Left renal cortex interstitium (tissue), 4 donors: ENCODE results near the gene ACOT12. TPM values are rescaled to one million over a fixed set of nuclear protein-coding genes. Genes with fewer than 3 reads are reported as not detected.

Experiments
- DNase-seq, 4 donors: peaks; one replicate each; pipeline ENCODE4 v3.0.0-alpha.2; 2013; ENCODE audit warnings: low read depth in 4 of 4, low spot score in 2 of 4, missing footprints in 1 of 4
- polyA plus RNA-seq, 4 donors: library from polyadenylated mRNA; unstranded; fragments of 120-200 nt; gene quantifications; one replicate each; pipeline ENCODE4 v1.2.1, GENCODE V29; 2013; ENCODE audit not compliant: insufficient read length in 4 of 4

Gene ACOT12
- polyA plus RNA-seq, 4 donors, result 0.94 to 1.4 (median 1.0) TPM

DNA sequence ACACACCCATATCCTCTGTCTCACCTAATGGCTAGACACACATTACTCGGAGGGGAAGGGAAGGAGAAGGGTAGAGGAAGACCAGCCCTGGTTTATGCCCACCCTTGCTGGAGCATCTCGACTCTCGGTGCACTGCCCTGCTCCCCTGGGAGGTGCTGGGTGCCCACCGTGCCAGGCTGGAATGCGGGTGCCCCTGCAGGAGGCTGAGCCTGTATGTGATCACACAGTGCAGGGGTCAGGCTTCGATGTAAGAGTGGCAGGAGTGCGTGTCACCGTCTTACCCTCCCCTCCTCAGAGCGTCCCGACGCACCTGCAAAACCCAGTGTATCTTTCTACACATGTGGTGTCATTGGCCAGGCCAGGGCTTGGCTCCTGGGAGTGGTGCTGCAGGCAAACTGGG lies 7.3 kb upstream of the ACOT12 start:
- no peak for DNase-seq

DNA sequence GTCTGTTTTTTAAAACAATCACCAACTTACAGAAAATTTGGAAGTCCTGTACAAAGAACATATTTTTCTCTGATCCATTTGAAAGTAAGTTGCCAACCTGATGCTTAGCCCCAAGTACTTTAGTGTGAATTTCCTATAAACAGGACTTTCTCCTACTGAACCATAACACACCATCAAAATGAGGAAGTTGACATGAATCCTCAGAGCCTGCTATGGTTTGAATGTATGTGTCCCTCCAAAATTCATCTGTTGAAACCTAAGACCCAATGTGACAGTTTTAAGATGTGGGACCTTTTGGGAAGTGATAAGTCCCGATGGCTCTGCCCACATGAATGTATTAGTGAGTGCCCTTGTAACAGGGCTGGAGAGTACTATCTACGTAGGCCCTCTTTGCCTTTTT lies 6.4 kb upstream of the ACOT12 start:
- DNase-seq, result no peak

DNA sequence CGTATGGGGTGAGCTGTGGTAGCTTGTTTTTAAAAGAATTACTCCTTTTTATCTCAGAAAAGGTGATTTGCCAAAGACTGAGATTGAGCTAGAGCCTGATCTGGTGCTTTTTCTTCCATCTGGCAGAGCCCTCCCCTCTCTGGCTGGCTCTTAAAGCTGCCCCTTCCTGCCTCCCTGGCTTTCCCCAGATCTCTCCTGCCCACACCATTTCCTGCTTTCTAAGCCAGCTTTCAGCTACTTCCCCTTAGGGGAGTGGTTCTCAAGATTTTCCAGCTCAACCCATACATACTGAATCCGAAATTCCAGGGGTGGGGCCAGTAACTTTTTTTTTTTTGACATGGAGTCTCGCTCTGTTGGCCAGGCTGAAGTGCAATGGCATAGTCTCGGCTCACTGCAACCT lies 4.8 kb upstream of the ACOT12 start:
- no peak for DNase-seq

DNA sequence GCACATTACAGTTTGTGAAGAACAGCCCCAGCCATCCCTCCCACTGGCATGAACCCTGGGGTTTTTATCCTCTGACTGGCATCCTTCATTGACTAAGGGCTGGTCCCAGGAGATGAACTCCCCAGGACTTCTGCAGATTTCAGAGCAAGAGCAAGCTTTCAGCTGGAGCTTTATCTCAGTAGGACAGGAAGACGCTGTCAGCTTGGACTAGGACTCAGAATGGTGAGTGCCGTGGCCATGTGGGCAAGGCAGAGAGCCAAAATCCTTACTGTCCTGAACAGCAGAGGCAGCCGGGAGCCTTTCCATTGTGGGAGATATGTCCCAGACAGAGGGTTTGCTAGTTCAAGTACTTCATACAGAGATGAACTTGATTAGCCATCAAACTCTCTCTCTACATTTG lies 3.2 kb upstream of the ACOT12 start:
- DNase-seq, result no peak

DNA sequence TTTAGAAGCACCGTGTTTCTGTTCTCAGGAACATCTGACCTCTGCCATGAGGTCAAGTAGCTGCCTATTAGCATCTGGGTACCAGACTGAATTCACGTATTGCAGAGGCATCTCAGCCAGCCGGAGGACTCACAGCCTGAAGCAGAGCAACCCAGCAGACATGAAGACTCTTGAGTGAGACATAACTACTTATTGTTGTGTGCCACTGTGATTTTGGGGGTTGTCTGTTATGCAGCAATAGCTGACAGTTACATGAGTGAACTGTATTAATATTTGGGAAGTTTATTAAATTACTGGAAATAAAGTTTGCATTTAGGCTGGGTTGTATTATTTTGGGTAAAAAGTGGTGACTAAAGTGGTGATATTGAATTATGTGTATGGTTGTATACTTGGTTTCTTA lies 1.3 kb upstream of the ACOT12 start:
- no peak for DNase-seq

DNA sequence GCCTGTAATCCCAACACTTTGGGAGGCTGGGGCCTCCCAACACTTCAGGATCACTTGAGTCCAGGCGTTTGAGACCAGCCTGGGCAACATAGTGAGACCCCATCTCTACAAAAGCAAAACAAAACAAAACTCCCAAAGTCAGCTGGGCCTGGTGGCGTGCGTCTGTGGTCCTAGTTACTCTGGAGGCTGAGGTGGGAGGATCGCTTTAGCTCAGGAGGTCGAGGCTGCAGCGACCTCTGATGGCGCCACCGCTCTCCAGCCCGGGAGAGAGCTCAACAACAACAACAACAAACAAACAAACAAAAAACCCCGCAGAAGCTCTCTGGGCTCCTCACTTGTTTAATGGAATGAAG lies 528 bp downstream of the ACOT12 start:
- DNase-seq, result no peak

DNA sequence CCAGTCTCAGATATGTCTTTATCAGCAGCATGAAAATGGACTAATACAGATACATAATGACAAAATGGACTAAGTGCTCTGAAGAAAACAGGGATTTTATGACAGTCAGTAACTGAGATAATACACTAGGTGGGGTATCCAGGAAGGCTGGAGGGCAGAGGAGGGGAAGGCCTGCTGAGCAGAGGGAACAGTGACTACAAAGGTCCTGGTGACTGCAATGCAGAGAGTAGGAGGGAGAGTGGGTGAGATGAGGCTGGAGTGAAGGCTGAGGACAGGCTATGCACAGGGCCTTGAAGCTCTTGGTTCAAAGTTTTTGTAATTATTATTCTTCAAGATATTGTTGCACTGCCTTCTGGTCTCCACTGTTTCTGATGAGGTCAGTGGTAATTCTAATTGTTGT lies 4.9 kb downstream of the ACOT12 start:
- no peak for DNase-seq

DNA sequence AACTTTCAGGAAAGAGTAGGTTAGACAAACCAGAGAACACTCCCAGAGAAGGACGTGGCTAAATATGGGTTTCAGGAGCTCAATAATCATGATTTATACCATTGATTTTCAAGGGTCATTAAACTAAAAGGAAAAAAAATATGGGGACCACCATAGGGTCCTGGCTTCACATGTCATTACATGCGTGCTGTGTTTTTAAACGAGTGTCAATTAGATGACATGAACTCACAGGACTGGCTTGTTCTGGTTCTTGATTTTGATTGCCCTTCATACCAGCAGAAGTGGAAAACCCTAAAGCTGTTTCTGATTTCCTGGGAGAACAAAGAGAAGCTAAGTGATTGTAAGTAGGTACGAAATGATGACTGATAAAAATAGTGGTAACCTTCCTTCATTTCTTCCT lies 5.8 kb downstream of the ACOT12 start:
- no peak for DNase-seq

DNA sequence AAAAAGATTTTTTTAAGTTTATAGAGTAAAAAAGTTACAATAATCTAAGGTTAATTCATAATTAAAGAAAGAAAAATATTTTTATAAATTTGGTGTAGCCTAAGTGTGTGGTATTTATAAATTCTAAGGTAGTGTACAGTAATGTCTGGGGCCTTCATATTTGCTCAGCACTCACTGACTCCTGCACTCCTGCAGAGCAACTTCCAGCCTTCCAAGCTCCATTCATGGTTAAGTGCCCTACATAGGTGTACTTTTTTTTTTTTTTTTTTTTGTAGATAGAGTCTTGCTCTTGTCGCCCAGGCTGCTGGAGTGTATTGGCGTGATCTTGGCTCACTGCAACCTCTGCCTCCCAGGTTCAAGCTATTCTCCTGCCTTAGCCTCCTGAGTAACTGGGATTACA lies 10.1 kb downstream of the ACOT12 start:
- DNase-seq, result no peak

DNA sequence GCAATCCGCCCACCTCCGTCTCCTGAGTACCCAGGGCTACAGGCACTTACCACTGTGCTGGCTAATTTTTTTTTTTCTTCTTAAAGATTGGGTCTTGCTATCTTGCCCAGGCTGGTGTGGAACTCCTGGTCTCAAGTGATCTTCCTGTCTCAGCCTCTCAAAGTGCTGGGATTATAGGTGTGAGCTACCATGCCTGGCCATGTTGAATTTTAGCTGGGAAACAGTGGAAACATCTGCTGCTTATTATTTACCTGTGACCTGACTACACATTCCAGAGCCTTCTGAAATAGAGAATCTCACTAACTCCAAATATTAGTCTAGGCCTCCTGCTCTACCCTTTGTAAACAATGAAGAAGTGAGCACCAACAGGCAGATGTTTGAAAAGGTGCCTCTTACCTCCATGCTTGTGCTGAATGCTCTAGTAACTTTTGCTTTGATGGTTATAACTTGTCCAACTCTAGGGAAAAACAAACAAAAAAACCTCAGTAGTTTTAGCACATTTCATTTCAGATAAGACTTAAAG lies 22.5 kb downstream of the ACOT12 start:
- DNase-seq, result no peak

DNA sequence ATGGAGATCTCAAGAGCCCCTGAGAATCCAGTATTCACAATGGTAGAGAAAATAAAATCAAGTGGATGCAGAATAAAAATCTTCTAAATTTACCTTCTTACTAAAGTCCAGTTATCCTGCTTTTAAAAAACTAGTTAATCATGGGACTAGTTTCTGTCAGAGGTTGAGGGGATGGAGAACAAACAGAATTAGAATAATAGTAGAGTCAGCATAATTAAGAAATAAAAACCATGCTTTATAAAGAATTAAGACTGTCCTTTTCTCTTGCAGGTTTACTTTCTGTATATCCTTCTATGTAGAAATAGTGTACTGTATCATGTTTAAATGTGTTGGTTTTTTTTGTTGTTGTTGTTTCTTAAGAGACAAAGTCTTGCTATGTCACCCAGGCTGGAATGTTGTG lies 23.0 kb downstream of the ACOT12 start:
- no peak for DNase-seq

DNA sequence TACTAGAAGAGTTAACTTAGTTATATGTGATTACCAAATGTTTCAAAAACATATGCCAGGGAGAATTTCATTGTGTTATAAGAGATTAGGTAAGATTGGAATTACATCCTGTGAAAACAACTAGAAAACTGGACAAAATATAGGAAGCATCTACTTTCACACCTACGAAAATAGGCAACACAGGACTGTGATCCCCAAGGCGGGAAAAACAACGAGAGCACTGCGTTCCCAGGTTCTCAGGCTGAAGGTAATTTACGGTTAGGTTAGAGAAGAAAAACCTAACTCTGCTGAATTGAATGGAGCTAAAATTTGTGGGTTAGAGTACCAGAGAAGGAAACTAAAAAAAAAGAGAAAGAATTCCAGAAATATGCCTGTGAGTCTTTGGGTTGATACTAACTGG lies 28.4 kb downstream of the ACOT12 start:
- no peak for DNase-seq

DNA sequence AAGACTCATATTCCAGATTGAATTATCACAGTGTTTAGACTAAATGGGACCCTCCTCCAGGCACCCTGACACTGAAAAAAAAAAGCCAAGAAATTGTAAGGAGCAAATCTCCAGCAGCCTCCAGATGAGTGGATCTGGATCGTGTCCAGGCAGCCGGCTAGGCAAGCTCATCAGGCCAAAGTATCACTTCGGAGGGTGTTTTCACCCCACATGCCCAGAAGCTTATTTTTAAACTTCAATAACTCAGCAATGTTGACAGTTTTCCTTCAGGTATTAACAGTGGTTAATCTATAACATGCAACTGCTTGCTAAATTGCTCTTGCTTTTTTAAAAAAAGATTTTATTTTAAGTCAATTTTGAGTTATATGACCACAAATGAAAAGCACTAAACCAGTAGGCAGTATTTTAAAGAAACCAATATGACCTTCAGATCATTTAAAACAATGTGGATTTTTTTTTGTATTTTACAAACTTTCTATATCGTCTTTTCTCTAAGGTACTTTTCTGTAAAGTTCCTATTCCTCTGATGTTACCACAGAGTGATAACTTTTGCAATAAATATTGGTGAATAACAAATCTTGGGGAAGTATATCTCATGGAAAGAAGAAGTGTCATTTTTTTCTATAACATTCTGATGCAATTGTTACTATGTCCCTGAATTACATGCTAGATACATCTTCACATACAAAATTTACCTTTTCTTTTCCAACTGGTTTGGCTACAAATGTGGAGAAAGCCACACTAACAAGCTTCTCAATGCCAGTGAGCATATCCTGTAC lies 30.7 kb downstream of the ACOT12 start:
- no peak for DNase-seq

DNA sequence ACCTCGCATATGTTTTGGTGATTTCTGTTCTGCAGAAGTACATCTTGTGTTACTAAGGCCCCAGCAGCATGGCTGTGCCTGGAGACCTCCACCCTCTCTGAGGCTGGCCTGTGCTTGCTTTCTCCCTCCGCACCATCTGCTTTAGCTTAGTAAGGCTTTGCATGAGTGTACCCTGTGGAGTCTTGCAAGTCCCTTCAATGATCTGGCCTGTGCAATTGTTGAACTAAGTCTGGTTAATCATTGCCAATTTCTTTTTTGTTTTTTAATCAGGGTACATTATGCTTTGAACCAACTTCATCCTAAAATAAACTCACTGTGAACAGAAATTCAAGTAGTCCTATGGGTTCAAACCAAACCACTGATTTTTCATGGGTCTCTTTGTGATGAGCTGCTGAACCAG lies 32.3 kb downstream of the ACOT12 start:
- no peak for DNase-seq

DNA sequence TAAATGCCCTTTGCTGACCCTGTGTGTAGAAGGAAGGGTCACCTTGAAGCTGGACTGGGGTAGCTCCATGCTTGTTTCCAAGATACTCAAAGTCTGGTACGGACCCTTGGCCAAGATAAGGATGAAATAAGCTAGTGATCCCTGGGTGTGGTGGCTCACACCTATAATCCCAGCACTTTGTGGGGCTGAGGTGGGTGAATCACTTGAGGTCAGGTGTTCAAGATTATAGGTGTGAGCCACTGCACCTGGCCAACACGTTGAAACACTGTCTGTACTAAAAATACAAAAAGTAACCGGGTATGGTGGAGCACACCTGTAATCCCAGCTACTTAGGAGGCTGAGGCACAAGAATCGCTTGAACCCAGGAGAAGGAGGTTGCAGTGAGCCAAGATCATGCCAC lies 33.3 kb downstream of the ACOT12 start:
- DNase-seq, result no peak

DNA sequence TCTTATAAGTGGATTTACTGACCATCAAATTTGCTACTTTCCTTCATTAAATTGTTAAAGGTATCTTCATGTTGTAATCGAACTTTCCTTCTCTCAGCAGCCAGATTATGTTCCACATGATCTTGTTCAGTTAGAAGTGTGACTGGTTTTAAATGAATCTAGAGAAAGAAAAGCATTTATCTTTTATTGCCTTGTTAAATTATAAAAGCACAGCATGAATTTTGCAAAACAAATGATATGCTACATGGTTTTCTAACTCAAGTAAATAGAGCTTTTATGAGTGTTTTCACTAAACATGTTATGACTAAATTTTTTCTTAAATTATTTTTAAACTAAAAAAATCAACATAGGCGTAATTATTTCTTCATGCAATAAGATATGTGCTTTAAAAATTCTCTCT lies 34.1 kb downstream of the ACOT12 start:
- DNase-seq, result no peak

DNA sequence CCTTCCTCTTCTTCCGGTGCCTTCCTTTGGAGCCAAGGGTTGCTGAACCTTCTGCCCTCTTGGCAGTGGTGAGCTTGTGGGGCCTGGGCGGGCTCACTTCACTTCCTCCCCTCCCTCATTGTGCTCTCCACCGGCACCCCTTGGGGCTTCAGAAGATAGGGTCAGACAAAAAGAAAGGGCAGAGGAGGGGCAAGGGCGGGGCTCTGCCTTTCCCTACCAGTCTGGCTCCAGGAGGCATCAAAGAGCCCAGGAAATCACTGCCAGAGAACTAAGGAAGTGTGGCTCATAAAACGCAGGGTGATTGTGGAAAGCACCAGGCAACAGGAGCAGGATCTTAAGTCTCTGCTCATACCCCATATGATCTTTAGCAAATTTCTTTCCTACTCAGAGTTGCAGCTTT lies 34.8 kb downstream of the ACOT12 start:
- no peak for DNase-seq

DNA sequence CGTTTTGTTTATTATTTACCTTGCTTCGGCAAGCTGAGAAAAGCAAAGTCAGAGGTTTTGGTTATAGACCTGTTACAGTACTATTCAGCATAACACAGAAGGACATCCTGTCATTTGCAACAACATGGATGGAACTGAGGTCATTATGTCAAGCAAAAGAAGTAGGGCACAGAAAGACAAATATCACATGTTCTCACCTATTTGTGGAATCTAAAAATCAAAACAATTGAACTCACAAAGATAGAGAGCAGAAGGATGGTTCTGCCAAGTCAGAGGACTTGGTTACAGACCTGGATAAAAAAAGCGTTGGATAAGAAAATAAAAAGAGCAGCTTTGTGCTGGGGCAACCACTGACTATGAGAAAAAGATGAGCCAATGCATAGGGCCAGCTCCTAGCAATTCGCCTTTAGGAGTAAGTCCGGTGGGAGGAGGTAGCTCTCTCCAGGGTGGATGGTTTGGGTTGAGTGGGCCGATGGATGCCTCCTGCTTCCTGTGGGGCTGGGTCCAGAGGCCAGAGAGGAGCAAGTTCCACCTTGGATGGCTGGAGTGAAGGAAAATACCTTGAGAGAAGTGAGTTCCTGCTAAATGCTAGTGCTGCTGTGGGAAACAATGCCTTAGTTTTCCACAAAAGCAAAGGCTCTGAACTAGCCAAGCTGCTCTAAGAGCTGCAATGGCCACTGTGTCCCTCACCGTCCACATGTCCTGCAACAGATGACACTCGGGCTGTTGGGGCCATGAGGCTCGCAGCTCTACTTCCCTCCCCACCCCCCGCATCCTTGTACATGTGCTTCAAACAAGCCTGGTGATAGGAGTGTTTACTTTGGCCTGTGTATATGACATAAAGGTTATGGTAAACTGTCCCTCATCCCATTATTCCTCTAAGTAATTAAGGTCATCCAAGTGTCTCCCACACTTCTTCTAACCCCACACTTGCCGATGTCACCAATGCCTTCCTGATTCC lies 38.4 kb downstream of the ACOT12 start:
- DNase-seq, result no peak

DNA sequence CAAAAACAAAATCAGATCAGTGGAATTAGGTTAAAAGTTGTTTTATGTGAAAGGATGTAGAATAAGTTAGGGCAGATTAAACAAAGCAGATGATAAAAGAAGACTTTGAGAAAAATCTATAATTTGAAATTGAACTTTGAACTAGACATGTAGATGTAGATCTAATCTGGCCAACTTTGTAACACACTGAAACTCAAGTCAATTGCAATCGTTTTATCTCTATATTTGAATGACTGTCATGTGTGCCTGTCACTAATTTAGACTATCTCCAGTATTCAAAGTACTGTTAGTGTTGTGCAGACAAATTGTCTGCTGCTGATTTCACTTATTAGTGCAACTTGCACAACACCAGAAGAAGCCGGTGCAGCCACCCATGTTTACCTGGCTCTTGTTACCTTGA lies 39.8 kb downstream of the ACOT12 start:
- DNase-seq, result no peak

DNA sequence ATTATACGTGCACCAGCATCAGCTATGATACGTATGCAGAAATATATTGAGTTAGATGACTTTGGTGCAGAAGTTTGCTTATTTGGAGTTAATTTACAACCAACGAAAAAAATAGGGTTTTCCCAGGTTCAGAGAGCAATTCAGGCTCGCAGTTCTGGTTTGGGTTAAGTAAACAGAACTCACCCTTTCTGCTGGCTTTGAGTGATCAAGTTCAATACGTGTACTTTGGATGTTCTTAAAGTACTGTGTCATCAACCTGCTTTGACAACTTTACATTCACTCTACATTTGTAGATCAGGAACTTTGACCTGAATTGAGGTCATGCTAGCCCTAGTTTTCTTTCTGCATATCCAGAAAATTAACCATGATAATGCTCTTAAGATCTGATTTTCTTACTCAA lies 40.7 kb downstream of the ACOT12 start:
- no peak for DNase-seq

DNA sequence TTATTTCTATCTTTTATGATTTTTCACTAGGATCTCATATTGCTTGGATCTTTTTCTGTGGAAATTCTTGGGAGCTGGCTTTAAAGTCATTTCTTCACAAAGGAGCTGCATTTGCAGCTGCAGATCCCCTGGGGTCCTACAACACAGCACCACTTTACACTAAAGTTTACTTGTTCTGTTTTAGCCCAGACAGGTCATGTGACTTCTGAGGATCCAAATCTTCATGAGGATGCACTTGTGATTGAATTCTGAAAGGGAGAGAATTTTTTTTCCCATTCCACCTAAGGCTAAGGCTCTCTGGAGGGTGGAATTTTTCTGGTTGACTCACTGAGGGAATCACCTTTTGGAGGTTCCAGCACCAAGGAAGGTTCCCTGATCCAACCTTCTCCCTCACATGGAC lies 43.4 kb downstream of the ACOT12 start:
- DNase-seq, result no peak

DNA sequence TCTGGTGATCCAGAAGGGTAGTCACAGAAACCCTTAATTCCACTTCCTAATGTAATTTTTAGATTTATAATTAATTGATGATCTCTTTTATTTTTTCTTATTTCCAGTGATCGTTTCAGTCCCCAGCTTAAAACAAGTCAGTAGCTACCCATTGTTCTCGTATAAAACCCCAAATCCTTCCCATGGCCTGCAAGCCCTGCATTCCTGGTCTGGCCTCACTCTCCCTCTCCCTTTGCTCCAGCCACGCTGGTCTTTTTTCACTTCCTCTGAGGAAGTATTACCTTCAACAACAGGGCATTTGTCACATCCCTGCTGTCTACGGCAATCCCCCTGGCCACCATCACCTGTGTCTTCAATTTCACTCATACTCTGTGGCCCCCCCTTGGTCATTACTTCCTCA lies 44.8 kb downstream of the ACOT12 start:
- no peak for DNase-seq
